H9 (cell line): Measurements from ENCODE around the gene ERC2. TPM values are rescaled to one million over a fixed set of nuclear protein-coding genes. Genes with fewer than 3 reads are reported as not detected.
A peak's percentile ranks its signal among the peaks of the same experiment; 100 is the strongest.

ENCODE experiments used
- DNase-seq: peaks from one replicate; pipeline ENCODE4 v3.0.0-alpha.2; 2017
- H2AFZ ChIP-seq: one replicate; pipeline ENCODE4 v1.6.1; 2013; ENCODE audit warnings: mild to moderate bottlenecking, low read length, control low read depth, moderate library complexity
- H2AK5ac ChIP-seq: 2 replicates; pipeline ENCODE4 v1.6.1; 2013; ENCODE audit warnings: low read length, control low read depth, mixed read lengths; ENCODE audit not compliant: insufficient read length
- H2BK120ac ChIP-seq: one replicate; pipeline ENCODE4 v1.6.1; 2013; ENCODE audit warnings: low read depth, mild to moderate bottlenecking, low read length, control low read depth, inconsistent platforms; ENCODE audit not compliant: poor library complexity, severe bottlenecking
- H2BK12ac ChIP-seq: 2 replicates; pipeline ENCODE4 v1.6.1; 2013; ENCODE audit warnings: low read length, control low read depth, mixed read lengths, low read depth; ENCODE audit not compliant: insufficient read length
- H2BK15ac ChIP-seq: 2 replicates; pipeline ENCODE4 v1.6.1; 2013; ENCODE audit warnings: low read depth, low read length, control low read depth
- H2BK20ac ChIP-seq: one replicate; pipeline ENCODE4 v1.6.1; 2013; ENCODE audit warnings: low read depth, mild to moderate bottlenecking, low read length, control low read depth, inconsistent platforms; ENCODE audit not compliant: poor library complexity, severe bottlenecking
- H2BK5ac ChIP-seq: 2 replicates; pipeline ENCODE4 v1.6.1; 2013; ENCODE audit warnings: low read length, control low read depth, mixed read lengths; ENCODE audit not compliant: insufficient read length
- H3K14ac ChIP-seq: 2 replicates; pipeline ENCODE4 v1.6.1; 2013; ENCODE audit warnings: low read length, control low read depth; ENCODE audit not compliant: insufficient read depth
- H3K18ac ChIP-seq: 2 replicates; pipeline ENCODE4 v1.6.1; 2013; ENCODE audit warnings: low read depth, mild to moderate bottlenecking, mixed read lengths, low read length, control low read depth; ENCODE audit not compliant: insufficient read length
- H3K23ac ChIP-seq: 2 replicates; pipeline ENCODE4 v1.6.1; 2013; ENCODE audit warnings: low read length, control low read depth, mixed read lengths, low read depth; ENCODE audit not compliant: insufficient read length
- H3K23me2 ChIP-seq: 2 replicates; pipeline ENCODE4 v1.6.1; 2013; ENCODE audit warnings: low read depth, mild to moderate bottlenecking, mixed read lengths, low read length, control low read depth; ENCODE audit not compliant: insufficient read length, poor library complexity, severe bottlenecking
- H3K27ac ChIP-seq: 2 replicates; pipeline ENCODE4 v1.5.1; 2013; ENCODE audit warnings: low read length, control low read depth, mixed read lengths, low read depth; ENCODE audit not compliant: insufficient read length
- H3K27me3 ChIP-seq: 2 replicates; pipeline ENCODE4 v1.6.1; 2013; ENCODE audit warnings: low read length, control low read depth, inconsistent platforms; ENCODE audit not compliant: insufficient read depth
- H3K4ac ChIP-seq: 2 replicates; pipeline ENCODE4 v1.6.1; 2013; ENCODE audit warnings: low read depth, mild to moderate bottlenecking, control low read depth, inconsistent platforms, low read length, moderate library complexity
- H3K4me1 ChIP-seq: 2 replicates; pipeline ENCODE4 v1.6.1; 2013; ENCODE audit warnings: low read length, control low read depth, inconsistent platforms; ENCODE audit not compliant: insufficient read depth
- H3K4me2 ChIP-seq: 2 replicates; pipeline ENCODE4 v1.6.1; 2013; ENCODE audit warnings: low read length, control low read depth, mixed read lengths; ENCODE audit not compliant: insufficient read length, insufficient read depth
- H3K56ac ChIP-seq: 2 replicates; pipeline ENCODE4 v1.6.1; 2013; ENCODE audit warnings: low read depth, mild to moderate bottlenecking, mixed read lengths, low read length, control low read depth; ENCODE audit not compliant: insufficient read length
- H3K79me1 ChIP-seq: 2 replicates; pipeline ENCODE4 v1.6.1; 2013; ENCODE audit warnings: low read depth, mild to moderate bottlenecking, moderate library complexity, low read length, control low read depth, inconsistent platforms; ENCODE audit not compliant: insufficient read depth, poor library complexity, severe bottlenecking
- H3K79me2 ChIP-seq: 2 replicates; pipeline ENCODE4 v1.6.1; 2013; ENCODE audit warnings: low read length, control low read depth, inconsistent platforms; ENCODE audit not compliant: insufficient read depth
- H3K9ac ChIP-seq: 2 replicates; pipeline ENCODE4 v1.6.1; 2013; ENCODE audit warnings: low read length, control low read depth, mixed read lengths; ENCODE audit not compliant: insufficient read length; ENCODE audit errors: extremely low read depth
- H3K9me3 ChIP-seq: one replicate; pipeline ENCODE4 v1.6.1; 2013; ENCODE audit warnings: low read depth, low read length, inconsistent platforms; ENCODE audit not compliant: control insufficient read depth
- H3T11ph ChIP-seq: one replicate; pipeline ENCODE4 v1.6.1; 2013; ENCODE audit warnings: mild to moderate bottlenecking, low read length, control low read depth, inconsistent platforms
- H4K20me1 ChIP-seq: one replicate; pipeline ENCODE4 v1.6.1; 2013; ENCODE audit not compliant: control insufficient read depth, insufficient read length, insufficient read depth
- H4K5ac ChIP-seq: 2 replicates; pipeline ENCODE4 v1.6.1; 2013; ENCODE audit warnings: low read depth, mild to moderate bottlenecking, mixed read lengths, low read length, control low read depth; ENCODE audit not compliant: insufficient read length
- H4K8ac ChIP-seq: replicated peaks from 2 replicates; pipeline ENCODE4 v1.6.1; 2013; ENCODE audit warnings: low read length, control low read depth, mixed read lengths, low read depth; ENCODE audit not compliant: insufficient read length
- H4K91ac ChIP-seq: 2 replicates; pipeline ENCODE4 v1.6.1; 2013; ENCODE audit warnings: low read depth, mild to moderate bottlenecking, moderate library complexity, mixed read lengths, low read length, control low read depth; ENCODE audit not compliant: insufficient read length
- H3K27ac Mint-ChIP-seq, 3 experiments: 2 replicates in 2 of 3; 3 replicates in 1 of 3; pipeline ENCODE4 v1.8.0; 2020 to 2021; ENCODE audit warnings: mixed read lengths in 3 of 3, mild to moderate bottlenecking in 1 of 3, moderate library complexity in 1 of 3
- H3K27me3 Mint-ChIP-seq: 2 replicates; pipeline ENCODE4 v1.8.0; 2021; ENCODE audit warnings: low read depth, mild to moderate bottlenecking, moderate library complexity, mixed read lengths
- H3K36me3 Mint-ChIP-seq, 3 experiments: 2 replicates in 2 of 3; 3 replicates in 1 of 3; pipeline ENCODE4 v1.8.0; 2020 to 2021; ENCODE audit warnings: low read depth in 3 of 3, mixed read lengths in 3 of 3; ENCODE audit not compliant: insufficient read depth in 1 of 3
- H3K4me1 Mint-ChIP-seq, 2 experiments: 2 replicates each; pipeline ENCODE4 v1.8.0; 2020; ENCODE audit warnings: mixed read lengths in 2 of 2
- H3K4me3 Mint-ChIP-seq, 2 experiments: 2 replicates in 1 of 2; 3 replicates in 1 of 2; pipeline ENCODE4 v1.8.0; 2020 to 2021; ENCODE audit warnings: mild to moderate bottlenecking in 2 of 2, mixed read lengths in 2 of 2, moderate library complexity in 1 of 2
- H3K9me3 Mint-ChIP-seq, 2 experiments: 2 replicates in 1 of 2; 3 replicates in 1 of 2; pipeline ENCODE4 v1.8.0; 2020; ENCODE audit warnings: mild to moderate bottlenecking in 2 of 2, mixed read lengths in 2 of 2, moderate library complexity in 1 of 2
- CTCF ChIP-seq: fragments of 200-600 bp; sonication (generic); conservative IDR thresholded peaks from 3 replicates; pipeline ENCODE4 v1.8.0; 2021; ENCODE audit warnings: antibody characterized with exemption, mild to moderate bottlenecking
- WGBS: extraction: QIAGEN DNeasy Blood & Tissue Kit; methylation state at CpG from one replicate; pipeline ENCODE4 v1.1.7; 2013; ENCODE audit warnings: missing lambda C conversion rate, low lambda C conversion rate, mixed read lengths; ENCODE audit not compliant: insufficient read length; ENCODE audit errors: extremely low coverage; 5-methylcytosine and 5-hydroxymethylcytosine counted together
- total RNA-seq: library from RNA; stranded (reverse); gene quantifications from 2 replicates; pipeline ENCODE4 v1.2.1, GENCODE V29; 2021

Gene ERC2
- total RNA-seq, 1 experiment from 2014 or later, result 15.4 TPM

DNA sequence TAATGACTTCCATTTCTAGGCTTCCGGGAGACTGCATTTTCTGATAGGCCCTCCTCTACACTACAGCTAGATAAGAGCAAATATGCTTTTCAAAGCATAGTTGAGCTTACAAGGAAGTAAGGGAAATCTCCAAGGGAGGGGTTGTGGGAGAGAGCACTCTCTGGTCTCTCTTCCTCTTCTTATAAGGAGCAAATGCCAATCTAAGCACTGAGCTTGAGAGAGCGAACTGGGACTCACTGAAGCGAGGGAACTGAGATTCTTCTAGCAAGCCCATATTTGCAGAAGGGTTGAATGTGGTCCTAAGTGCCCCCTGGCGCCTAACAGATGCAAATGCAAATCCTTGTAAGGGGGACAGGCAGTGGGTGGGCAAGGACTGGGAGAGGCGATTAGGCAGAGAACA lies 164.8 kb downstream of the ERC2 start:
- Histone ChIP-seq H2BK20ac (no peak overlapping the region), H3T11ph (no peak overlapping the region), H3K14ac (no peak overlapping the region), H2BK12ac (no peak overlapping the region), H2BK15ac (no peak overlapping the region), H2AFZ (no peak overlapping the region), H3K4ac (no peak overlapping the region), H3K27me3 (no peaks in the 10 kb centered on the region), H3K18ac (no peak overlapping the region), H2BK120ac (no peak overlapping the region), H4K20me1 (no peaks in the 10 kb centered on the region), H3K56ac (no peak overlapping the region), H3K4me2 (no peak overlapping the region), H4K5ac (no peak overlapping the region), H2AK5ac (no peak overlapping the region), H3K27ac (no peak overlapping the region), H3K9me3 (no peaks in the 10 kb centered on the region), H3K79me2 (no peaks in the 10 kb centered on the region), H3K79me1 (peaks cover 3% of the 10 kb centered on the region), H4K8ac (no peak overlapping the region), H3K23me2 (no peaks in the 10 kb centered on the region), H3K23ac (no peak overlapping the region), H3K9ac (no peak overlapping the region), H3K4me1 (peaks cover 6% of the 10 kb centered on the region; the same call in 1 of the 2 replicates), H2BK5ac (no peak overlapping the region), H4K91ac (no peak overlapping the region)
- peaks cover 0 to 1% (median 0%) of the 10 kb centered on the region in 3 experiments; a peak in 4 of 7 replicates for H3K36me3 Mint-ChIP-seq
- H3K4me1 Mint-ChIP-seq, result peaks cover 22 to 30% of the 10 kb centered on the region in 2 experiments
- peak; percentile 77 for TF ChIP-seq CTCF
- H3K27me3 Mint-ChIP-seq, result no peaks in the 10 kb centered on the region
- H3K4me3 Mint-ChIP-seq, result no peak overlapping the region
- peak overlapping the region; percentile 23 to 61 (median 56); a peak in 3 of 7 replicates for H3K27ac Mint-ChIP-seq
- peak; percentile 79 for DNase-seq
- WGBS, result no CpG with 5 or more reads among the region's 5 CpGs
- no peaks in the 10 kb centered on the region for H3K9me3 Mint-ChIP-seq
